Erythroblast (primary cell): ENCODE results near the gene RAD51B.

Source experiments
- GATA1 ChIP-seq: IDR thresholded peaks from 2 replicates; pipeline ENCODE4 v1.6.1; 2011; ENCODE audit warnings: low read depth, mild to moderate bottlenecking, control low read depth, low read length, moderate library complexity
- POLR2A ChIP-seq: IDR thresholded peaks from 2 replicates; pipeline ENCODE4 v1.6.1; 2011; ENCODE audit warnings: mild to moderate bottlenecking, low read length

DNA sequence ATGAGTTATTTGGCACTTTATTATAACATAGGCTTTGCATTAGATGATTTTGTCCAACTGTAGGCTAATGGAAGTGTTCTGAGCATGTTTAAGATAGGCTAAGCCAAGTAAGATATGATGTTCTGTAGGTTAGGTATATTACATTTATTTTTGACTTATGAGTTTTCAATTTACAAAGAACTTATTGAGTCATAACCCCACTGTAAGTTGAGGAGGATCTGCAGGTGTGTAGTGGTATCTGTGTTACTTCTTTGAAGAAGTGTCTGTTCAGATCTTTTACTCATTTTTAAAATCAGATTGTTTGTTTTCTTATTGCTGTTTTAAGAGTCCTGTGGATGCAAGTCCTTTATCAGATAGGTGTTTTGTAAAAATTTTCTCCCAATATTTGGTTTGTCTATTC lies 329.2 kb downstream of the RAD51B start:
- TF ChIP-seq POLR2A, result no peak
- no peak for TF ChIP-seq GATA1
